Measurements from ENCODE around the gene RUSC2.
A peak's percentile ranks its signal among the peaks of the same experiment; 100 is the strongest.

DNA sequence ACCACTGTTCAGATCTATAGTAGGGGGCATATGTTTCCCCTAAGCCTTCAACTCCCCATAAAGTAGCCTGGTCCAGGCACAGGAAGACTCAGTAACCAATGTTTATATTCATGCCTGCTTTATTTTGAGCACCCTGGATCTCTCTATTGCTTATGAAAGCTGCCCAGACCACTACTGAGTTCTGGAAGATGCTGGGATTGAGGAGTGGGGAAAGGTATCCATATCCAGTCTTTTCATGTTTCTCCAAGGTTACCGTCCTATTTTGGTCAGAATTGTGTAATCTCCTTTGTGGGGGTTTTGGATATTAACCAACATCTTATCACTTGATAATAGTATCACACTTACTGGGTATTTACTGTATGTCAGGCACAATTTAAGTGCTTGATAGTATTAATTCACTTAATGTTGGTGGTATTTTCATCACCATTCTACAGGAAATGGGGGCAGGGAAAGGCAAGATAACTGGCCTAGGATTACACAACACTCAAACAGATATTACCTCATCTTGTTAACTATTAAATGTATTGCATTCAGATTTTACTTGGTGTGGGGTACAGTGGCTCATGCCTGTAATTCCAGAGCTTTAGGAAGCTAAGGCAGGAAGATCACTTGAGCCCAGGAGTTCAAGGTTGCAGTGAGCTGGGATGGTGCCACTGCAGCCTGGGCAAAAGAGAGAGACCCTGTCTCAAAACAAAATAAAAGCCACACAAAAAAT, 36.3 kb downstream of the RUSC2 start:
- TF ChIP-seq, protein P1, sequence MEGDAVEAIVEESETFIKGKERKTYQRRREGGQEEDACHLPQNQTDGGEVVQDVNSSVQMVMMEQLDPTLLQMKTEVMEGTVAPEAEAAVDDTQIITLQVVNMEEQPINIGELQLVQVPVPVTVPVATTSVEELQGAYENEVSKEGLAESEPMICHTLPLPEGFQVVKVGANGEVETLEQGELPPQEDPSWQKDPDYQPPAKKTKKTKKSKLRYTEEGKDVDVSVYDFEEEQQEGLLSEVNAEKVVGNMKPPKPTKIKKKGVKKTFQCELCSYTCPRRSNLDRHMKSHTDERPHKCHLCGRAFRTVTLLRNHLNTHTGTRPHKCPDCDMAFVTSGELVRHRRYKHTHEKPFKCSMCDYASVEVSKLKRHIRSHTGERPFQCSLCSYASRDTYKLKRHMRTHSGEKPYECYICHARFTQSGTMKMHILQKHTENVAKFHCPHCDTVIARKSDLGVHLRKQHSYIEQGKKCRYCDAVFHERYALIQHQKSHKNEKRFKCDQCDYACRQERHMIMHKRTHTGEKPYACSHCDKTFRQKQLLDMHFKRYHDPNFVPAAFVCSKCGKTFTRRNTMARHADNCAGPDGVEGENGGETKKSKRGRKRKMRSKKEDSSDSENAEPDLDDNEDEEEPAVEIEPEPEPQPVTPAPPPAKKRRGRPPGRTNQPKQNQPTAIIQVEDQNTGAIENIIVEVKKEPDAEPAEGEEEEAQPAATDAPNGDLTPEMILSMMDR (IDR thresholded peaks at IDR 0.05), result no peak
- TF ChIP-seq POLR2AphosphoS5 (IDR thresholded peaks at IDR 0.05), result peak in 1 of 4 donors; percentile 23

All from sigmoid colon (tissue), 4 donors.